GM12875 (cell line): ENCODE measurements around the gene MAP4K3.

Source experiments
- H3K4me3 ChIP-seq: one replicate; pipeline ENCODE4 v1.5.1; 2011; ENCODE audit warnings: low read depth, low read length, control low read depth
- CTCF ChIP-seq: IDR thresholded peaks from 2 replicates; pipeline ENCODE4 v1.5.1; 2011; ENCODE audit warnings: low read depth, mild to moderate bottlenecking, control low read depth, inconsistent platforms, low read length, moderate library complexity, borderline replicate concordance; ENCODE audit not compliant: insufficient read depth

The MAP4K3 gene

GRCh38 chr2:39466311-39466710 lies 29.2 kb upstream of the MAP4K3 start:
- H3K4me3 ChIP-seq = no peak overlapping the region
- no peak for TF ChIP-seq CTCF

GRCh38 chr2:39464864-39465263 lies 27.8 kb upstream of the MAP4K3 start:
- no peak for TF ChIP-seq CTCF
- H3K4me3 ChIP-seq = no peak overlapping the region

- TF ChIP-seq CTCF = no peak
- no peak overlapping the region for H3K4me3 ChIP-seq
Measured at GRCh38 chr2:39455826-39456225, 18.7 kb upstream of the MAP4K3 start.

- TF ChIP-seq CTCF = no peak
Measured at GRCh38 chr2:39452396-39452795, 15.3 kb upstream of the MAP4K3 start.

GRCh38 chr2:39451954-39452353 lies 14.9 kb upstream of the MAP4K3 start:
- H3K4me3 ChIP-seq = no peak overlapping the region
- no peak for TF ChIP-seq CTCF

More at GRCh38 chr2:39452396-39452795, 15.3 kb upstream of the MAP4K3 start:
- no peak overlapping the region for H3K4me3 ChIP-seq

DNA sequence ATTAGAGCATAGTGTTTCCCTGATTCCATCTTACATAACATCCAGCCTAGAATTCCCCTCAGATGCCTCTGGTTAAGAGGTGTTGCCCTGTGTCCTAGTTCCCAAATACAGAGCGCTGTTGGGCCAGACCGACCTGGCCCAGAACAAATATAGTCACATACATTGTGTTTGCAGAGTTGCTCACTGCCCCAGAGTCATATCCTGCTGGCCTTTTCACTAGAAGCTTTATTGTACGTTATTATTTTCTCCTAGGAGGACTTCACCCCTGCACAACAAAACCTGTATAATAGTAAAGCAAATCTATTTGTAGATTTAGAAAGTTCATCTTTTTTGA lies 11.1 kb upstream of the MAP4K3 start:
- TF ChIP-seq CTCF = no peak
- H3K4me3 ChIP-seq = no peak overlapping the region

- H3K4me3 ChIP-seq = no peak overlapping the region
- TF ChIP-seq CTCF = no peak
Measured at GRCh38 chr2:39447266-39448168, 10.4 kb upstream of the MAP4K3 start.
